ENCODE results near the gene RNF121.

The RNF121 gene

DNA sequence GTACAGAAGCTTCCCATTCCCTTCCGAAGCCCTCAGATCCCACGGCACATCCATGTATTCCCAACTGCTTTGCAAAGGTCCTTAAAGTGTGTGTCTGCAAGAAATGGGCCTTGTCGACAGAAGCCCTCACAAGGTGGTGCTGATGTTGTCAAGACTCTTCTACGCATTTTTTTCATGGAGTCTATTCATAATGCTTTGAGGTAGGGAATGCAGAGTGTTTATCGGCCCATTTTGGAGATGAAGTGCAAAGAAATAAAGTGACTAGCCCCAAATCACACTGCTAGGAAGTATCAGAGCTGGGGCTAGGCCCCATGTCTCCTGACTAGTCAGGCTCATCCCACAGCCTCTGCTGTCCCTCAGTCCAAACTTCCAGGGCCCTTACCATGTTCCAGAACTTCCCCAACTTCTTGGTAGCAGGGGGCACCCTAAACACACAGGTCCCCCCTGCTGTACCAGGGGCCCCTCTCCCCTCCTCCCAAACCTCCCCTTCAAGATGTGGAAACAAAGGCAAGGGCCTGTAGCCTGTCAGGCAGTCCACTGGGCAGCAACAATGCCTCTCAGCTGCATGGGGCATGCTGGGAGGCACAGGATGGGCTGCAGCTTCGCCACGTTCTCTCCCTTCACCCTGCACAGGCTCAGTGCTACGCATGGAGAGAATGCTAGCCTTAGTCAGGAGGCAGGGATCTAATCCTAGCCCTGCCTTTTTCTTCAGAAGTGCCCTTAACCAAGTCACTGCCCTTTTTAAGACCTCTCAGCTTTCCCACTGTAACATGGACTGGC lies 77.7 kb downstream of the RNF121 start:
- no peak for DNase-seq (ENCODE audit: low read depth)

DNA sequence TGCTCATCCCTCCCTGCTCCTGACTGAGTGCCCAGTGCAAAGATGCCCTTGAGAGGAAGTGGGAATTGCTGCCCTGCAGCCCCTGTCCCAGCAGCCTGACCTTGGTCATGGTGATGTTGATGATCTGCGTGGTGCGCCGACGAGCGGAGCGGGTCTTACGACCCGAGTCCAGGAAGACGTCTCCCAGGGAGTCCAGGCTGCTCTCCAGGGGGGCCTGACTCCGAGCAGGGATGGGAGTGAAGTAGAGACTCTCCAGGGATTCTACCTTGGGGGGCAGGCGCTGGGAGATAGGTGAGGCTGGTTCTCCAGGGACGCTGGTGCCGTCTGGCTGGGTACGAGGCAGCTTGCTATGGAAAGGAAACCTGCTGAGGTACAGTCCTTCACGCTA lies 78.2 kb downstream of the RNF121 start:
- DNase-seq (ENCODE audit: low read depth), result no peak

DNA sequence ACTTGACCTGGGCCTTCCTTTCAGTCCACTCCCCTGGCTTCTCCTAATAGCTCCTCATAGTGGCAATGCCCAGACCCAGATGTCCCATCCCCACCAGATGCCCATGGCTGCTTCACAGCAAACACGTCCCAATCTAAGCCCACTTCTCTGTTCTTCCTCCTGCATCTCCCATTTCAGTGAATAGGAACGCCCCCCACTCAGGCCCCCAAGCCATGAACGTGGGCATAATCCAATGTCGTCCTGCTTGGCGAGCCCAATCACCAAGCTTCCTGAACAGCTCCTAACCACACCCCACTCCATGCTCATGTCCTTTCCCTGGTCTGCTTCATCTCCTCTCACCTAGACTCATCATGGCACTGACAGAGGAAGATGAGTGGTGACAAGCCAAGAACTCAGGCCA lies 78.7 kb downstream of the RNF121 start:
- DNase-seq (ENCODE audit: low read depth), result no peak

DNA sequence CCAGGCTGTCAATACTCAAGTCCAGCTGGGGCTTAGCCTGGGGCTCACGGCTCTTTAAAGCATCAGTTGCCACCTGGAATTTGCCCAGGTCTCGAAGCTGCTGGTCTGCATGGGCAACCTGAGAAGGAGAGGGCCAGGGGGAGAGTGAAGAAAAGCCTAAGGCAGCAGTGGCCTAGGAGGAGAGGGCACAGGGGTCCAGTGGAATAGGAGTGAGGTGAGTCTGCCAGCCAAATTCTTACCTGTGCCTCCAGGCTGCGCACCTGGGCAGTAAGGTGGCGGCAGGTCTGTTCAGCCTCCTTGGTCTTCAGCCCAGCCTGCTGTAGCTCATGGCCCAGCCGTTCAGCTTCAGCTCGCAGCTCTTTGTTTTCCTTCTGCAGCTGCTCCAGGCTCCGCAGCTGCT lies 79.9 kb downstream of the RNF121 start:
- no peak for DNase-seq (ENCODE audit: low read depth)

DNA sequence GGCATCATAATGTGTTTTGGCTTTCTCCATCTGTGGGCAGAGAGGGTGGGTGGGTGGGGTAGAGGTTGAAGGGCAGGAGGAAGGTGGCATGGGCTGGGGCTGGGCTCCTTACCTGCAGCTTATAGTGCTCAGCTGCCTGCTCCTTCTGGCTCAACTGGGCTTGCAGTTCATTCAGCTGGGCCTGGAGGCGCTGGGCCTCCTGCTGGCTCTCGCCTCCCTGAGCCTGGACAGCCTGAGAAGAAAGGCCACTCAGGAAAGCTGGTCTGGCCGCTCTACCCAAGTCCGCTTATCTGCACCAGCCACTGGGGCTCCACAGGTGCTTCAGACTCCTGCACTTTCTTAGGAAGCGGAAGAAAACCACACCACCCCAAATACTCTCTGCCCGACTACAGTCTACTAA lies 80.3 kb downstream of the RNF121 start:
- DNase-seq (ENCODE audit: low read depth), result no peak

DNA sequence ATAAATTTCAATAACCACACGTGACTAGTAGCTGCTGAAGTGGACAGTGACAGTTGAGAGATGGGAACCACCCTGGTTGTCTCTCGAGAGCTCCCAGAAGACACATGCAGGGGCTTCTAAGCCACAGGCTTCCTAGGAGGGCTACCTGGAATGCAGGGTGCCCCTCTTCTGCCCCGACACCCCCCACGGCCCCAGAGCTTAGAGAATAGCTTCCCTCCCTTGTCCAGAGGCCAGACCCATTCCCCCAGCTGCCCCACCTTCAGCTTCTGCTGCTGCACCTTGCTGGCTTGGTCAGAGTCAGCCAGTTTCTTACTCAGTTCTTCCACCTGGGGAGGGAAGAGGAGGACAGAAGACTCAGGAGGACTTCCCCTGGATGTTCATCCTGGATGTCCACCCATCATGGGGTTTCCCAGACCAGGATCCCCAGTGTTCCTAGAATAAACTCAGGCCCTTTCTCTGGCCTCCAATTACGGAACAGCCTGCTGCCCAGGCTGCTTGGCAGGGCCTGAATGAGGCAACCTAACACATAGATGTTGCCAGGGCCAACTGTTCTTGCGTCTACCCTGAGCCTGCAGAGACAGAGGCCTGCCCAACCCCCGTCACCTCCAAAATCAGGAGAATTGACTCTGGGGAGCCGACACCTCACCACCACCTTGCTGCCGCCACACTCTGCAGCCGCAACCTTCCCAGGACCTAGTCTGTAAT lies 81.8 kb downstream of the RNF121 start:
- no peak for DNase-seq (ENCODE audit: low read depth)

DNA sequence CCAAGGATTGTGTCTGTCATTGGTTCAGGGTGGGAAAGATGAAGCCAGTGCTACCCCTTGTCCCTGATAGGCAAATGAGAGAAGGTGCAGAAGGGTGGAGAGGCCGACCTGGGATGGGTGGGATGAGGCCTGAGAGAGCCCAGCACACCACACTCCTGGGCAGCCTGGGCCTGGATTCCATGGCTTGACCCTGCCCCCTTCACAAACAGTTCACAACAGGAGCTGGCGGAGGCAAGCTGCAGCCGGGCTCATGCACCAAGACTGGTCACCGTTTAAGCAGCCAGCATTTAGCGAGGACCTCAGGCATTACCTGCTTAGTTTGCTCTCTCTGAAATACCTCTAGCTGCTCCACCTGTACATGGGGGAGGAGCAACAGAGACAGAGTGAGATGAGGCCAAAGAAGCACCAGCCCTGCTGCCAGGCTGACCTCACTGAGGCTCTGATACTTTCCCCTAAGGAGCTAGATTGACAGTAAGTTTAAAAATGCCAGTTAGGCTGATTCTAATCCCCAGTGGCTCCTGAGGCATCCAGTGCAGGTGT lies 83.3 kb downstream of the RNF121 start:
- no peak for DNase-seq (ENCODE audit: low read depth)

DNA sequence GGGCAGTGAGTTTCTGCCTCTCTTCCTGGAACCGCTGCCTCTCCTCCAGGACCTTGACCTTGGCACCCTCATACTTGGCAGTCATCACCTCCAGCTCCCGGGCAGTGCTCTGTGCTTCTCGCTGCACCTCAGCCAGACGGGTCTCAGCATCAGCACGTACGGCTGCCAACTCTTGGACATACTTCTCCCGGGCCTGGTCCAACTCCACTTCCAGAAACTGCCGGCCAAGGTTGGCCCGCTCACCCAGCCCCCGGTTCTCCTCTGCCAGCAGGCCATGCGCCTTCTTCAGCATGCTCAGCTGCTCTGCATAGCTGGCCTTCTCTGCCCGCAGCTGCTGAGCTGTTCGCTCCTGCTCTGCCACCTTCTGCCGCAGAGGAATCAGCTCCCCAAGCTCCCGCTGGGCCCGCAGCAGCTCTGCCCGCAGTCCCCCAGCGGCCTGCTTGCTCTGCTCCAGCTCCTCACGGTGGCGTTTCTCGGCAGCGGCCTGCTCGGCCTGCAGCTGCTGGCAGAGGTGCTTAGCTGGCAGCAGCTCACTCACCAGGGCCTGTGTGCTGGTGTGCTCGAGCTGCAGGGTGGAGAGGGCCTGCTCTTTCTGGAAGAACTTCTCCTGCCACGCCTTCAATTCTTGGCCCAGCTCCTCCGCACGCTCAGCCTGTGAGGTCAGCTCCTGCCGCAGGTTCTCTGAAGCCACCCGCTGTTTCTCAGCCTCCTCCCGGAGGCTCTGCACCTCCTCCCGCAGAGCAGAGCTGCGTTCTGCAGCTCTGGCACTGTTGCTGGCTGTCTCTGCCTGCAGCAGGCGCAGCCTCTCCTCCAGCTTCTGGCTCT lies 84.3 kb downstream of the RNF121 start:
- DNase-seq (ENCODE audit: low read depth), result peak; percentile 93

DNA sequence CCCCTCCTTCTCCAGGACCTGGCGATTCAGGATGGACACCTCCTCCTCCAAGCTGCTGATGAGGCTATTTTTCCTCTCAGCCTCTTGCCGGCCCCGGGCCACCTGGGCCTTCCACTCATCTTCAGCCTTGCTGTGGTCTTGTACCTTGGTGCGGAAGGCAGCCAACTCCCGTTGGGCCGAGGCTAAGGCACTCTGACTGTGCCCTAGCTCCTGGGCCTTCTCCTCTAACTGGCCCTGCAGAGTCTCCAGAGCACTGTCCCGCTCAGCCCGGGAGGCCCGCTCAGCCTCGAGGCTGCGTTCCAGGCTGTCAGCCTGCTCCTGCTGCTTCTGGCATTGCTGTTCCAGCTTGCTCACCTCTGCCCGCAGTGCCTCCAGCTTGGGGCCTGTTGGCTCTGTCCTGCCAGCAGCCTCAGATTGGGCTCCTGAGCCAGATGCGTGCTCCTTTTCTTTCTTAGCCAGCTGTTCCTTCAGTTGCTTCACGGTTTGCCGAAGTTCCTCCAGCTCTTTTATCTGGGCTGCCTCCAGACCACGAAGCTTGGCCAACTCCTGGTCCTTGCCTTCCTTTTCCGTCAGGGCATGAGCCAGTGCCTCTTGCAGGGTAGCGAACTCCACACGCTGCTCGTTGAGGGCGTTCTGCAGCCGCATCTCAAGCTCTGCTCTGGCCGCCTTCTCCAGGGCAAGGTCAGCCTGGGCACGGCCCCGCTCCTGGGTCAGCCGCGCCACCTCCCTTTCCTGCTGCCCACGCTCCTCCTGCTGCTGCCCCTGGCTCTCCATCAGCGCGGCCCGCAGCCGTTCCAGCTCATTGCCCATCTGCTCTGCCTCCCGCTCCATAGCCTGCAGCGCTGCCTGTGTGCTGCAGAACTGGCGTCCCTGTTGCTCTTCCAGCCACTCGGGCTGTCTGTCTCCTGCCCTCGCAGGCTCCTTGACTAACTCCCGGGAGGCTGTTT lies 85.2 kb downstream of the RNF121 start:
- no peak for DNase-seq (ENCODE audit: low read depth)

DNA sequence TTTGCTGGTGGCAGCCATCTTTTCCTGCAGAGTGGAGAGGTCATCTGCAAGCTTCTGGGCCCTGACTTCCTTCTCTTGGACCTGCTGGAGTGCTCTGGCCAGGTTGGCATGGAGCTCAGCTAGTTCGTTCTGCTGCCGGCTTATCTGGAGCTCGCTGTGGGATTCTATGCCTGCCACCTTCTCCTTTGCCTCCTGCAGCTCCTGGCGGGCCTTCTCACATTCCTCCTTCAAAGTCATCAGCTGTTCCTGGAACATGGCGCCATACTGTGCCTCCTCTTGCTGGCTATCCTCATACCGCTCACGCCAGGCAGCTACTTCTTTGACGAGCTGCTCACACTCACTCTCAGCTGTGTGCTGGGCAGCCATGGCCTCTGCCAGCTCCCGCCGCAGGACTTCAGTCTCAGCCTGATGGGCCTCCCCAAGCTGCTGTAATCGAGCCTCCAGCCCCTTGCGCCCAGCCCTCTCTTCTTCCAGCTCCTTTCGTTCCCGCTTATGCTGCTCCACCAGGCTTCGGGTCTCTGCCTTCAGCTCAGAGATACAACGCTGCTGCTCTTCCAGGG lies 86.0 kb downstream of the RNF121 start:
- no peak for DNase-seq (ENCODE audit: low read depth)

DNA sequence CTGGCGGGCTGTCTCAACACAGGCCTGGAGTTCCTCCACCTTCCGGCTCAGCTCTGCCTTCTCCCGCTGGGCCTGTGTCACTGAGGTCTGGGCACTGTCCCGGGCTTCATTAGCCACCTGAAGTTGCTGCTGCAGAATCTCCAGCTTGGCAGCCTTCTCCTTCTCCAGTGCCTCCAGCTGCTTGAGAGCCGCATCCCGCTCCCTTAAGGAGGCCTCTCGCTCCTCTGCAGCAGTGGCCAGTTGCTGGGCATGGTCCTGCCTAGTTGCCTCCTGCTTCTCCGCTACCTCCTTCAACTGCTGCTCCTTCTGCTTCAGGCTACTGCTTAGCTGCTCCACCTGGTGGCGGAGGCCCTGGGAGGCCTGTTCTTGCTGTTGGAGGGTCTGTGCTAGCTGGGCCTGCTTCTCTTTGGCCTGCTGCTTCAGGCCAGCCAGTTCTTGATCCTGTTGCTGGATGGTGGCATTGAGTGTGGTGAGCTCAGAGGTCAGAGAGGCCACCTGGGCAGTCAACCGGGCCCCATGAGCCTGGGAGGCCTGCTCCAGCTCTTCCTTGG lies 86.7 kb downstream of the RNF121 start:
- no peak for DNase-seq (ENCODE audit: low read depth)

DNA sequence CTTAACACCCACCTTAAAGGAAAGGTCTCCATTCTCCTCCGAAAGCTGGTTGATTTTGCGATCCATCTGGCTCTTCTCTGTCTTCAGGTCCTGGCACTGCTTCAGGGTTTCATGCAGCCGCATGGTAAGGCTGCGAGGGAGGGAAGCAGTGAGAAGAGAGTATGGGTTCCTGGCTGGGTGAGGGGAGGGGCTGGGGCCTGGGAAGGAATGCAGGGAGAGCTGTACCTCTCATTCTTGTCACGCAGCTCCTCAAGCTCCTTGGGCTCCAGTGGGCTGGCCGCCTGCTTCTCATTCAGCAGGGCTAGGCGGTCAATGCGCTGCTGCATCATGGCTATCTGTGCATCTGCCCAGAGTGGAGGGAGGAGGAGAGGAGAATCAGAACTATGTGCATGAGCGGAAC lies 89.3 kb downstream of the RNF121 start:
- DNase-seq (ENCODE audit: low read depth), result no peak

DNA sequence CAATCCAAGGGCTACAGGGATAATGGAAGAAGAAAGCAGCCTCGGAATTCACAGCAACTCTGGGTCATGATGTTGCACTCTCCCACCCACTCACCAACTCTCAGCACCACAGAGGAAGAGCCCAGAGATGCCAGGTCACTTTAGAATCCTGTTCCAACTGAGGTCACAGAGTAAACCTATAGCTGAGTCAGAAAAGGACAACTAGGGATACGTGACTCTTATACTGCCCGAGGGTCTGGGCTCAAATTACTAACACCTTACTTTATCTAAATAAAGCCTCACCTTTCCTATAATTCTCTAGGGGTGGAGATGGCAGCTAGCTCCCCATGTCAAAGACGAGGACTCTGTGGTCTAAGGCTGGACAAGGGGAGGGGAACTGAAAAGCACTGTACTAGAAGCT lies 94.5 kb downstream of the RNF121 start:
- no peak for DNase-seq (ENCODE audit: low read depth)

DNA sequence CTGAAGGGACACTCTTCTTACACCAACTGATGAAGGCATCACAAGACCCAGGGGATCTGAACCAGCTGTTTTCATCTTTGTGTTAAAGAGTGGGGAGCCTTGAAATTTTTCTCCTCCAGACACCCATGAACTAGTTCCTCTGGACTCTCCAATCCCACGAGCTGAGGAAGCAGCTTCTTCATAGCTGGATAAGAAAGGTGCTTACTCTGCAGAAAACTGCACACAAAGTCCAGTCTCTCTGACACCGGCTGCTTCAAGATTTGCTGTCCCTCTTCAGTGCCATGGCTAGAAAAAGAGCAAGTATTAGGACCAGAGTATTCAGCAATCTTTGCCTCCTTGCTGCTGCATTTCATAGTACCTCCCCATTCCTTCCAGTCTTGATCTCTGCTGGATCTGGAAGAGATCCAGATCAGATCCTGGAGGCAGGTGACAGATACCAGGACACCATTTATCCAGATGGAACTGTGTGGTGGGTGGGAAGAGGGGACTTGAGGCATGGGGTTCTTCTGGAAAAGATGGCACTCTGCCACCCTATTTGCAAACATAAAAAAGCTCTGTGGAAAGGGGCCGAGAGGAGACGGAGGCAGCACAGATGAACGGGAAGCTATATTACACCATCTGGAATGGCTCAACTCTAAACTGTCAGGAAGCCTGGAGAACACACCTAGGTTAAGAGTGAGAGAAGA lies 95.4 kb downstream of the RNF121 start:
- no peak for DNase-seq (ENCODE audit: low read depth)

DNA sequence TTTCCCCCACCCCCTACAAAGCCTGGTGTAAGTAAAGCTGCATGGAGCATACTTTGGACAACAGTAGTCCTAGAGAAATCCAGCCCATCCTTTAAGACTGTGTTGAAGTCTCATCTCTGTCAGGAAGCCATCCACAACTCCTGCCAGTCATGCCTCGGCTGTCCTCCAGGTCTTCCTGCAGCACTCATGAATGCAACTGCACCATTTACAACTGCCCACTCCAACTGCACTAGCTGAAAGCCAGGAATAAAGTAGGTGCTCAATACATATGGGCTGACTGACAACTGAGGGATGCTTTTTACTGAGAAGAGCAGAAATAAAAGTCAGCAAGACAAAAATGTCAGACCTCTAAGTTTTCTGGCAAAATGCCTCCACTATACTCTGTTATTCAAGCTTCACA lies 97.2 kb downstream of the RNF121 start:
- no peak for DNase-seq (ENCODE audit: low read depth)

DNA sequence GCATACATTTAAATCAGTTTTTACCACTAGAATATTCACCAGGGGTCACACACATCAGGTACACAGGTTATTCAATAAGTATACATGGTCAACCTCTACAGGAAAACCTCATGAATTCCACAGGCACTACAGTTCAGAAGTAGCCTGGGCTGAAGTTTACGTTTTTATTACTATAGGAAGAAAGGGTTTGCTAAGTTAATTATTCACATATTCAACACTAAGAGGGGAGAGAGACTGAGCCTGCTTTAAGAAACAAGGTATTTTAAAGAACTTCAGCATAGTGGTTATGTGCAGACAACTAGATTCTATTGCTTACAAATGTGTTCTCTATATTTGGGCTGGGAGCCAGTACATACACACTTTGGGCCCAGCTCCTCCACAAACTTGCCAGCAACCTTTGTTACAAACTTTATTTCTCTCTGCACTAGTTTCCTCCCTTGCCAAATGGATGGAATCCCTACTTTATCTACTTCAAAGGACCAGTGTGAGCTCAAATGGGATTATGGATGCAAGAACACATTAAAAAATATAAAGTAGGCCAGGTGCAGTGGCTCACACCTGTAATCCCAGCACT lies 101.7 kb downstream of the RNF121 start:
- no peak for DNase-seq (ENCODE audit: low read depth)

DNA sequence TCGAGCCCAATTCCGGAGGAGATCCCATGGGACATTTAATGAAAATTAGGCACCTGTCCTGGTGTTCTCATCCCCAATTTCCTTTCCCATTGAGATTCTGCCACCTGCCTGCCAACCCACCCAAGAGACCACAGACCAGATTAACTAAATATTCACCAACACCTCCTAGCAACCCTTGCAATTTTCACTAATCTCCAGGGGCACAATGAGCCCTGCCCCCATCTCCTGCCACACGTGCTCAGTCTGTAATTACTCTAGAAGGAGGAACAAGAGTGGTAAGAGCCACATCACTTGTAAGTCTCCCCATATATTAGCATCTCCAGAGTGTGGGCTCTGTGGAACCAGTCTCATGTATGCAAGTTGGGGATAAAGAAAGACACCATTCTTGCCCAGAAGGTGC lies 107.8 kb downstream of the RNF121 start:
- no peak for DNase-seq (ENCODE audit: low read depth)

DNA sequence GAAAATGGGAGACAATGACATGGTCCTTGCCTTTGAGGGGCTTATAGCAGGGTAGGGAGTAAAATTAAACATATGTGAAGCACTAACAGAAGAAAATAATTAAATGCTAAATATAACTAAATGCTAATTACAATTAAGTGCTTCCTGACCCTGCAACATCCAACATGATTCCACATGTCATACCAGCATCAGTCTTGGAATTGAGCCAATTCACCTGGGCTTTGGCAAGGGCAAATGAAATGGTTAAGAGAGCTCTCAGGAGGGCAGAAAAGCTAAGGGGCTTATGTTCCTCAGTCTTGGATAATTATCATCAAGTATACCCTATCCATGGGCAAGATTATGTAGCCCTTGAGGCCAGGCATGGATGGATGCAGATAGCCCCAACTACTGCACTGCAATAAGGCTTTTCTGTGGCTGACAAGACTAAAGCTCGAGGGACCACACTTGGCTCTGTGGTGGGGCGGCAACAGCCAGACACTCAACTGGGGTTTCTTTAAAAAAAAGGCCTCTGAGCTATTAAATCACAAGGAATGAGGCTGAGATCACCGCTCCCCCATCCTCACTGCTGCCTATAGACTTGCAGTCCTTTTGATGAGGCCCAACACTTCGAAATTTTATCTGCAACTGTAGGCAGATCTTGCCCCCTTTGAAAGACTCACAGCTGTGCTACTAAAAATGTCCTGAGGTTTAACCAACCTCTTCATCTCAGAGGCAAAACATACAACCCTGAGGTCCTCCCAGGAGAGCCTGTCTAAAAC lies 108.9 kb downstream of the RNF121 start:
- DNase-seq (ENCODE audit: low read depth), result no peak

DNA sequence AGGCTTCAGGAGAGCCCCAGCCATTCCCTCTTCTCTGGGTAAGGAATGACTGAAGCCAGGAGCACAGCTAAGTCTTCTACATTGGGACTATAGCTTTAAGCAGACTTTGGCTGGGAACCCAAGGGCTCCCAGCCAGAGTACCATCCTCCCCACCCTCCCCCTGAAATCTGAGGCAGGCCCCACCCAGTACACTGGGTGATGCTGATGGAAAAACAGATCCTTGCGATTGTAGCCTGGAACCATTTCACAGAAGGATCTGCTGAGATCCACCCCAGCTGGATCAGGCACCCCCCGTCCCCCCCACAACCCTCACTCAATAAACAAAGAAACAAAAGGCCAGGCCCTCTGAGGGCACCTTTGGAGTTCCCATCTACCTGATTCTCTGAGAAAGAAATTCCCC lies 109.6 kb downstream of the RNF121 start:
- peak; percentile 82 for DNase-seq (ENCODE audit: low read depth)
